ENCODE measurements around the gene TRAPPC6A. TPM values are rescaled to one million over a fixed set of nuclear protein-coding genes. Genes with fewer than 3 reads are reported as not detected.

TRAPPC6A gene
- total and polyA plus RNA-seq, 9 of the 15 experiments (the other 6 are each of a cell fraction or from before 2014, with no cell fraction given), result 0.82 to 23.6 (median 11.6) TPM

- Histone ChIP-seq H3K9ac (ENCODE audit: insufficient read depth in 1 of 2, low read depth in 2 of 2, low read length in 2 of 2) (peak overlapping the region in 1 of 2 experiments; percentile 14; a peak in 1 of 4 replicates), H3K4me1 (replicated peaks in 1 of 2; ENCODE audit: control insufficient read depth in 2 of 2, insufficient read depth in 2 of 2, low read length in 2 of 2) (peaks cover under 1 to 10% of the 10 kb centered on the region in 2 experiments; a peak in 3 of 5 replicates), H2AFZ (ENCODE audit: low read depth, low read length) (no peak overlapping the region), H3K27ac (ENCODE audit: extremely low read depth, low read depth, low read length) (no peak overlapping the region), H3K79me2 (ENCODE audit: control insufficient read depth, insufficient read depth, low read length) (no peaks in the 10 kb centered on the region), H3K27me3 (ENCODE audit: control insufficient read depth in 2 of 2, insufficient read depth in 2 of 2, low read length in 2 of 2) (no peaks in the 10 kb centered on the region), H3K4me3 (no peak overlapping the region), H3K4me2 (ENCODE audit: insufficient read depth, low read length) (no peak overlapping the region), H3K9me1 (ENCODE audit: control insufficient read depth, insufficient read depth, low read length) (no peaks in the 10 kb centered on the region), H3K36me3 (ENCODE audit: control insufficient read depth, insufficient read depth, low read length) (peaks cover 2% of the 10 kb centered on the region; the same call in 2 of the 3 replicates), H3K9me3 (replicated peaks; ENCODE audit: control insufficient read depth, insufficient read depth, low read depth, low read length) (no peaks in the 10 kb centered on the region), H4K20me1 (replicated peaks; ENCODE audit: control insufficient read depth, insufficient read depth, low read length) (no peaks in the 10 kb centered on the region)
- in situ Hi-C loops (cut with MboI), result no loop called here
- BruUV-seq (replicated peaks), result no TSS peak
- peak; percentile 44; the same call in 1 of the 2 replicates for TF ChIP-seq POLR2G (IDR thresholded peaks at IDR 0.05; ENCODE audit: low read depth, low read length)
- no peak for TF ChIP-seq ZBTB26 (CRISPR knock-in tag; IDR thresholded peaks at IDR 0.05)
- no peak for TF ChIP-seq MXI1 (IDR thresholded peaks at IDR 0.05; ENCODE audit: low read depth, low read length)
- TF ChIP-seq CEBPZ (IDR thresholded peaks at IDR 0.05; ENCODE audit: borderline replicate concordance, low read depth, low read length), result no peak
- intact Hi-C loops (cut with micrococcal nuclease), result no loop called here
- no peak for FAIRE-seq
- ChIA-PET CTCF (ENCODE audit: low intra/inter-chr PET ratio) (no interaction called here), POLR2A (no interaction called here)
- no peak for ATAC-seq
- 56% methylated on average over 9 of the region's 11 CpGs for WGBS (ENCODE audit: insufficient coverage, low coverage, missing lambda C conversion rate)
- no peak for DNase-seq (ENCODE audit: extremely low read depth in 1 of 4, low spot score in 3 of 4)
These were observed 46.6 kb upstream of the TRAPPC6A start for GRCh38 chr19:45224645-45225044.

Measured in K562 (cell line).